Dendritic cell treated with granulocyte-macrophage colony-stimulating factor and Interleukin-4, amounts not matched to agents 40 ng/mL and 50 ng/mL, for 4 days (primary cell): ENCODE data around the gene SEC11C.
"Not testable (repeated sequence)": the region's sequence is repeated elsewhere in the genome, so short reads cannot be mapped to it uniquely, and the experiment has no call there.

ENCODE experiments used
- H3K27ac Mint-ChIP-seq: one replicate; pipeline ENCODE4 v1.8.0; 2022; ENCODE audit warnings: mild to moderate bottlenecking, mixed read lengths
- H3K27me3 Mint-ChIP-seq: one replicate; pipeline ENCODE4 v1.8.0; 2022; ENCODE audit warnings: mild to moderate bottlenecking, mixed read lengths
- H3K36me3 Mint-ChIP-seq: one replicate; pipeline ENCODE4 v1.8.0; 2022; ENCODE audit warnings: low read depth, mixed read lengths
- H3K4me1 Mint-ChIP-seq: one replicate; pipeline ENCODE4 v1.8.0; 2022; ENCODE audit warnings: low read depth, mixed read lengths
- H3K4me3 Mint-ChIP-seq: one replicate; pipeline ENCODE4 v1.8.0; 2022; ENCODE audit warnings: mild to moderate bottlenecking, moderate library complexity, mixed read lengths
- H3K9me3 Mint-ChIP-seq: one replicate; pipeline ENCODE4 v1.8.0; 2022; ENCODE audit warnings: mixed read lengths
- intact Hi-C: fragments of 100-400 bp; cut with micrococcal nuclease; formaldehyde crosslinking; loops from one replicate; pipeline ENCODE4 v1.15.0; 2022

The SEC11C gene

GRCh38 chr18:59139291-59139614, 431 bp upstream of the SEC11C start:
- Mint-ChIP-seq H3K4me3 (peak overlapping the region; percentile 93), H3K4me1 (peaks cover 19% of the 10 kb centered on the region), H3K9me3 (no peaks in the 10 kb centered on the region), H3K27me3 (peaks cover 21% of the 10 kb centered on the region), H3K27ac (peak overlapping the region; percentile 93), H3K36me3 (peaks cover 7% of the 10 kb centered on the region)
- intact Hi-C loops = loop anchor here (2.0 kb wide), 1 partner anchor 220 kb away; the partner anchor contains the start of gene LMAN1

- Mint-ChIP-seq H3K4me1 (peaks cover 19% of the 10 kb centered on the region), H3K4me3 (peak overlapping the region; percentile 93), H3K36me3 (peaks cover 7% of the 10 kb centered on the region), H3K27ac (peak overlapping the region; percentile 93), H3K27me3 (peaks cover 15% of the 10 kb centered on the region), H3K9me3 (no peaks in the 10 kb centered on the region)
- intact Hi-C loops = no loop called here
Observed at GRCh38 chr18:59140302-59140885, 710 bp downstream of the SEC11C start.

- Mint-ChIP-seq H3K9me3 (no peaks in the 10 kb centered on the region), H3K27me3 (peaks cover 11% of the 10 kb centered on the region), H3K27ac (no peak overlapping the region), H3K4me1 (peaks cover 19% of the 10 kb centered on the region), H3K4me3 (no peak overlapping the region), H3K36me3 (peaks cover 7% of the 10 kb centered on the region)
- intact Hi-C loops = no loop called here
Observed at GRCh38 chr18:59141294-59142068, 1.8 kb downstream of the SEC11C start.

GRCh38 chr18:59142274-59142673, 2.6 kb downstream of the SEC11C start:
- intact Hi-C loops = no loop called here
- Mint-ChIP-seq H3K4me3 (no peak overlapping the region), H3K27me3 (peaks cover 9% of the 10 kb centered on the region), H3K36me3 (peaks cover 7% of the 10 kb centered on the region), H3K27ac (no peak overlapping the region), H3K9me3 (no peaks in the 10 kb centered on the region), H3K4me1 (peaks cover 19% of the 10 kb centered on the region)

- H3K36me3 Mint-ChIP-seq, H3K4me3 Mint-ChIP-seq, intact Hi-C loops, H3K27ac Mint-ChIP-seq, H3K27me3 Mint-ChIP-seq, H3K9me3 Mint-ChIP-seq: not testable (repeated sequence)
- H3K4me1 Mint-ChIP-seq = peaks cover 19% of the 10 kb centered on the region
Observed at GRCh38 chr18:59142800-59143416, 3.2 kb downstream of the SEC11C start.

- H3K36me3 Mint-ChIP-seq = peaks cover 7% of the 10 kb centered on the region
- no peak overlapping the region for H3K4me3 Mint-ChIP-seq
- H3K27me3 Mint-ChIP-seq = peaks cover 3% of the 10 kb centered on the region
- H3K9me3 Mint-ChIP-seq = no peaks in the 10 kb centered on the region
- no peak overlapping the region for H3K27ac Mint-ChIP-seq
- intact Hi-C loops = no loop called here
- peaks cover 19% of the 10 kb centered on the region for H3K4me1 Mint-ChIP-seq
Observed at GRCh38 chr18:59143441-59143840, 3.8 kb downstream of the SEC11C start.

- no peaks in the 10 kb centered on the region for H3K27me3 Mint-ChIP-seq
- intact Hi-C loops = no loop called here
- no peak overlapping the region for H3K4me3 Mint-ChIP-seq
- H3K4me1 Mint-ChIP-seq = peaks cover 19% of the 10 kb centered on the region
- no peaks in the 10 kb centered on the region for H3K9me3 Mint-ChIP-seq
- no peak overlapping the region for H3K27ac Mint-ChIP-seq
- H3K36me3 Mint-ChIP-seq = peaks cover 6% of the 10 kb centered on the region
Observed at GRCh38 chr18:59144483-59144882, 4.8 kb downstream of the SEC11C start.

- Mint-ChIP-seq H3K27me3 (no peaks in the 10 kb centered on the region), H3K4me3 (no peak overlapping the region), H3K36me3 (peaks cover 2% of the 10 kb centered on the region), H3K27ac (no peak overlapping the region), H3K9me3 (no peaks in the 10 kb centered on the region), H3K4me1 (peaks cover 17% of the 10 kb centered on the region)
- intact Hi-C loops = no loop called here
Observed at GRCh38 chr18:59145055-59145454, 5.4 kb downstream of the SEC11C start.

GRCh38 chr18:59148192-59148591, 8.5 kb downstream of the SEC11C start:
- intact Hi-C loops = no loop called here

GRCh38 chr18:59149007-59149406, 9.3 kb downstream of the SEC11C start:
- intact Hi-C loops = no loop called here
- Mint-ChIP-seq H3K4me3 (no peak overlapping the region), H3K27ac (no peak overlapping the region), H3K27me3 (no peaks in the 10 kb centered on the region), H3K4me1 (no peaks in the 10 kb centered on the region), H3K36me3 (peaks cover 26% of the 10 kb centered on the region), H3K9me3 (no peaks in the 10 kb centered on the region)

More at GRCh38 chr18:59148192-59148591, 8.5 kb downstream of the SEC11C start:
- Mint-ChIP-seq H3K27ac (no peak overlapping the region), H3K36me3 (peaks cover 18% of the 10 kb centered on the region), H3K9me3 (no peaks in the 10 kb centered on the region), H3K27me3 (no peaks in the 10 kb centered on the region), H3K4me3 (no peak overlapping the region), H3K4me1 (no peaks in the 10 kb centered on the region)

GRCh38 chr18:59149416-59149815, 9.7 kb downstream of the SEC11C start:
- H3K27ac Mint-ChIP-seq = no peak overlapping the region
- H3K36me3 Mint-ChIP-seq = peaks cover 30% of the 10 kb centered on the region
- H3K27me3 Mint-ChIP-seq = no peaks in the 10 kb centered on the region
- H3K9me3 Mint-ChIP-seq = no peaks in the 10 kb centered on the region
- no peaks in the 10 kb centered on the region for H3K4me1 Mint-ChIP-seq
- H3K4me3 Mint-ChIP-seq = no peak overlapping the region
- intact Hi-C loops = no loop called here

- no peak overlapping the region for H3K27ac Mint-ChIP-seq
- H3K36me3 Mint-ChIP-seq = peaks cover 38% of the 10 kb centered on the region
- no peak overlapping the region for H3K4me3 Mint-ChIP-seq
Observed at GRCh38 chr18:59150236-59150635, 10.6 kb downstream of the SEC11C start.

GRCh38 chr18:59155153-59155552, 15.5 kb downstream of the SEC11C start:
- H3K27ac Mint-ChIP-seq = no peak overlapping the region
- no peak overlapping the region for H3K4me3 Mint-ChIP-seq
- no peaks in the 10 kb centered on the region for H3K9me3 Mint-ChIP-seq
- no peaks in the 10 kb centered on the region for H3K27me3 Mint-ChIP-seq
- H3K4me1 Mint-ChIP-seq = no peaks in the 10 kb centered on the region
- intact Hi-C loops = no loop called here
- H3K36me3 Mint-ChIP-seq = peaks cover 70% of the 10 kb centered on the region

More at GRCh38 chr18:59150236-59150635, 10.6 kb downstream of the SEC11C start:
- no peaks in the 10 kb centered on the region for H3K9me3 Mint-ChIP-seq
- no peaks in the 10 kb centered on the region for H3K27me3 Mint-ChIP-seq
- no peaks in the 10 kb centered on the region for H3K4me1 Mint-ChIP-seq
- intact Hi-C loops = no loop called here

- Mint-ChIP-seq H3K4me1 (no peaks in the 10 kb centered on the region), H3K9me3 (no peaks in the 10 kb centered on the region), H3K27me3 (no peaks in the 10 kb centered on the region), H3K27ac (no peak overlapping the region), H3K4me3 (no peak overlapping the region), H3K36me3 (peaks cover 66% of the 10 kb centered on the region)
- intact Hi-C loops = no loop called here
Observed at GRCh38 chr18:59156316-59156715, 16.6 kb downstream of the SEC11C start.
